HL-60 (cell line): Measurements from ENCODE around the gene AQP2.

Experiments
- CTCF ChIP-seq: IDR thresholded peaks from one replicate; pipeline ENCODE4 v1.5.1; 2011; ENCODE audit warnings: low read length, control low read depth, inconsistent platforms; ENCODE audit not compliant: insufficient read depth
- REST ChIP-seq: IDR thresholded peaks from 2 replicates; pipeline ENCODE4 v1.6.1; 2012; ENCODE audit warnings: low read depth; ENCODE audit not compliant: insufficient replicate concordance

DNA sequence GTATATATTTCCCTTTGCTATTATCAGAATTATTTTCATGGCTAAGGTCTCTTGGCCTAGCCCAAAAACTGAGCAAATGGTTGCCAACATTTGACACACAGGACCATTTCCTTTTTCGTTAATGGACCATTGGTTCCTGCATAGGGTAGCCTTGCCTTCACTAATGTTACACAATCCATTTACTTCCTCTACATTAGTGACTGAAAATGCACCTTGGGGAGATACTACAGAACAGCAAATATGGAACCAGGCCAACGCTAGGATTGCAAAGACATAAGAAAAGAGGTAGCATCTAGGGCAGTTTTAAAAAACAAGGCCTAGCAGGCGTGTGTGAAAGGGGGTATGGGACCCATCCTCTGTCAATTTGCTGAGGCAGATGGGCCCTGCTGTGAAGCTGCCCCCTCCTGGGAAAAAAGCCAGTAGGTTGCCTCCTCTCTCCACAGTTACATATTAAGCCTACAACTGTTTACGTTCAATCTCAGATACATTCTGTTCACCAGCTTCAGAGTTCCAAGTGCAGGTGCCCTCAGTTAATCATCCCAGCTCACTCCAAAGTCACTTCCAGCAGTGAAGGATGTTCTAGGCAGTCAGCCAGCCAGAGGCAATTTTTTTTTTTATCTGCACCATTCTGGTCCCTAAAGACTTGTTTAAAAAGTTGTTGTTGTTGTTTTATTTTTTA lies 37.2 kb downstream of the AQP2 start:
- no peak for TF ChIP-seq CTCF
- TF ChIP-seq REST, result no peak
